AG09319 (cell line): ENCODE measurements around the gene DEF6.
"Not testable (repeated sequence)": the region's sequence is repeated elsewhere in the genome, so short reads cannot be mapped to it uniquely, and the experiment has no call there.

Experiments
- DNase-seq: peaks from one replicate; pipeline ENCODE4 v3.0.0-alpha.2; 2010; ENCODE audit warnings: low read depth; ENCODE audit errors: extremely low read depth
- CTCF ChIP-seq: IDR thresholded peaks from 2 replicates; pipeline ENCODE4 v1.5.1; 2011; ENCODE audit warnings: low read depth, mild to moderate bottlenecking, inconsistent platforms, low read length, moderate library complexity

DEF6 gene

DNA sequence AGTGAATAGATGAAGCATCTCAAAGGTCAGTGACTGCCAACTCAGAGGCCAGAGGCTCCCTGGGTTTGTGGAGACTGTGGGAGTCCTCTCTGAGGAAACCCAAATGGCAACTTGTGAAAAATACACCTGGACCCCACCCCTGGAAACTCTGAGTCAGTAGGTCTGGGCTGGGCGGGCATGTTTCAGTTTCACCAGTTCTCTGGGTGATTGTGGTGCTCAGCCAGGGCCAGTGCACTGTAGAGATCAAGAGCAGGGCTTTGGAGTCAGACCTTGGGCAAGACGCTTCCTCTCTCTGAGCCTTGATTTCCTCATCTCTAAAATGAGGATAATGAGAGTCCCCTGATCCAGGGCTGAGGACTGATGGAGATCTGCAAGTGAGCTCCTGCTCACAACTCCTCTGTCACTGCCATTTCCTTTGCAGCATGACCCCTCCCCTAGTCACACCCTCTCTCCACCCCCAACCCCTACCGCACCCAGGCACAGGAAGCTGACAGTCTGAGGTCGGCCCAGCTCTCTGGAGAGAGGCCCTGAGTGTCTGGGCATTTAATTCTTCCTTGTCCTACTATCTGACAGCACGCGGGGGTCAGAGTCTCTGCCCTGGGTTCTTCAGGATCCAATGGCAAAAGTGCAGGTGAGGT, 5.1 kb downstream of the DEF6 start:
- TF ChIP-seq CTCF: no peak
- no peak for DNase-seq

GRCh38 chr6:35304299-35304698, 6.7 kb downstream of the DEF6 start:
- no peak for DNase-seq
- no peak for TF ChIP-seq CTCF

GRCh38 chr6:35305117-35305516, 7.5 kb downstream of the DEF6 start:
- TF ChIP-seq CTCF: no peak
- DNase-seq: no peak

- not testable (repeated sequence) for DNase-seq
Measured at GRCh38 chr6:35307138-35307537, 9.5 kb downstream of the DEF6 start.

DNA sequence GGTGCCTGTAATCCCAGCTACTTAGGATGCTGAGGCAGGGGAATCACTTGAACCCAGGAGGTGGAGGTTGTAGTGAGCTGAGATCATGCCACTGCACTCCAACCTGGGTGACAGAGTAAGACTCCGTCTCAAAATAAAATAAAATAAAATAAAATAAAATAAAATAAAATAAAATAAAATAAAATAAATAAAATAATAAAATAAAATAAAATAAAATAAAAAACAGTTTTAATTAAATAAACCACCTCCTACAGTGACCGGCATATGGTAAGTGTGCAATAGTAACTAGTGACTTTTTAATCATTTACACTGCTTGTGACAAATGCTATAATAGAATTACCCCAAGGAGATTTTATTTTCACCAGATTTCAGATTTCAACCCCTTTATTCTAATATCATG, 10.9 kb downstream of the DEF6 start:
- DNase-seq: not testable (repeated sequence)

DNA sequence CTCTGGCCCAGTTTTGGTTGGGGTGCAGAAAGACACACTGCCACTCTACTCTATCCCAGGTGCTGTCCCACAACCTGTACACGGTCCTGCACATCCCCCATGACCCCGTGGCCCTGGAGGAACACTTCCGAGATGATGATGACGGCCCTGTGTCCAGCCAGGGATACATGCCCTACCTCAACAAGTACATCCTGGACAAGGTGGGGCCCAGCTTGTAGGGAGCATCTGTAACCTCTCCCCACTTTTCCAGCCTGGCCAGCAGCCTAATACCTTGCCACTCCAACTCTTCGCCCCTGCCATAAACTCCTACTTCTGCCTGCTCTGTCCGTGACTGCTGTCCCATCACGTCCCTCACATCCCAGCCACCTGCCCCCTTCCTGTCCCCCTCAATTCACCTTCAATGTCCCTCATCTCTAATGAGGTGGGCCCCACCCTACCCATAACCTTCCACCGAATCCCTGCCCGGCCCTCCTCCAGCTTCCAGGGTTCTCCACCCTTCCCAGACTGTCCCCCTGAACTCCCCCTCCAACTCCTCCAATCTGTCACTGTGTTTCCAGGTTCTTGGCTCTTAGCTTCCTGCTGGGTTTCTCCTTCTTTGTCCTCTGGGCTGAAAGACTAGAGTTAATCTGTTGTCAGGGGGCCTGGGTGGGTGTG, 12.1 kb downstream of the DEF6 start:
- DNase-seq: no peak
- TF ChIP-seq CTCF: no peak

GRCh38 chr6:35310265-35310831, 12.7 kb downstream of the DEF6 start:
- no peak for TF ChIP-seq CTCF
- DNase-seq: no peak

DNA sequence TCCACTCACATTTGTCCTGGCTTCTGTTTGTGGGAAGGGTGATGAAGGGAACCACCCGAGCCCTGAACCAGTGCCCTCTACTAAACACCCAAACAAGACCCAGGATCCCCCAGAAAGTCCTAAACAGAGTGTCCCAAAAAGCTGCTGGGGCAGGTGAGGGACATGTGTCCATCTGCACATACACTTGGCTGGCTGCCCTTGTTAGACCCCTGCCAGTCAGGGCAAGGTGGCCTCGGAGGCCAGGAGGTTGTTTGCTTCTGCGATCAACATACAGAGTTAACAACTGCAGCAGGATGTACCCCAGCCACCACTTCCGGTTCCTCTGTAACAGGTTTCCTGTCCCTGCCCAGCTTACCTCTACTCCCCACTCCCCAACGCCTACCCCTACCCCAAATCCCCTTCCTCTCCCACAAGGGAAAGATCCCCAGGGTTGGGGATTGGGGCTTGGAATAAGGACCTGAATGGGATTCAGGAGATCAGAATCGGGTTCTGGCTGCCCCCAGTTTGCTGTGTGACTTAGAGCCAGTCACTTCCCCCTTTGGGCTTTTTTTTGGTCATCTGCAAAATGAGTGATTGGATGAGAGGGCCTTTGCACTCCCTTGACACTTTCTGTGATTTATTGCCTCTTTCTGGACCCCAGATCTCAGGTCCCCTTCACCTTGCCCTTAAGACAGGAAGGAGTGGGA, 13.9 kb downstream of the DEF6 start:
- DNase-seq: no peak
- TF ChIP-seq CTCF: no peak
